Measurements from ENCODE around the gene FMNL1.

The FMNL1 gene

GRCh38 chr17:45284176-45285140 is 62.8 kb downstream of the FMNL1 start:
- TF ChIP-seq CTCF (IDR thresholded peaks at IDR 0.05), result no peak
- no peak overlapping the region for H3K4me3 ChIP-seq
- H3K27ac ChIP-seq, result no peak overlapping the region
- no peak for DNase-seq (ENCODE audit: low spot score)

- no peak for DNase-seq (ENCODE audit: low spot score)
- no peak for TF ChIP-seq CTCF (IDR thresholded peaks at IDR 0.05)
- Histone ChIP-seq H3K27ac (no peak overlapping the region), H3K4me3 (no peak overlapping the region)
Observed at GRCh38 chr17:45286286-45286685, 64.6 kb downstream of the FMNL1 start.

- no peak overlapping the region for H3K27ac ChIP-seq
- H3K4me3 ChIP-seq, result no peak overlapping the region
- no peak for TF ChIP-seq CTCF (IDR thresholded peaks at IDR 0.05)
- no peak for DNase-seq (ENCODE audit: low spot score)
Observed at GRCh38 chr17:45287526-45288500, 66.1 kb downstream of the FMNL1 start.

- DNase-seq (ENCODE audit: low spot score), result no peak
- no peak for TF ChIP-seq CTCF (IDR thresholded peaks at IDR 0.05)
- H3K27ac ChIP-seq, result no peak overlapping the region
- no peak overlapping the region for H3K4me3 ChIP-seq
Observed at GRCh38 chr17:45288825-45289224, 67.1 kb downstream of the FMNL1 start.

- Histone ChIP-seq H3K4me3 (no peak overlapping the region), H3K27ac (no peak overlapping the region)
- TF ChIP-seq CTCF (IDR thresholded peaks at IDR 0.05), result no peak
- no peak for DNase-seq (ENCODE audit: low spot score)
Observed at GRCh38 chr17:45289301-45290268, 67.9 kb downstream of the FMNL1 start.

- DNase-seq (ENCODE audit: low spot score), result no peak
- TF ChIP-seq CTCF (IDR thresholded peaks at IDR 0.05), result no peak
- Histone ChIP-seq H3K4me3 (no peak overlapping the region), H3K27ac (no peak overlapping the region)
Observed at GRCh38 chr17:45290269-45290765, 68.6 kb downstream of the FMNL1 start.
